WERI-Rb-1 (cell line): ENCODE results near the gene IP6K2.

Experiments used
- DNase-seq: peaks from one replicate; pipeline ENCODE4 v3.0.0-alpha.2; 2020
- H3K27ac ChIP-seq: fragments of 250-450 bp; sonication (Bioruptor Pico); 2 replicates; pipeline ENCODE4 v1.5.1; 2020; ENCODE audit warnings: mild to moderate bottlenecking, moderate library complexity
- H3K27me3 ChIP-seq: fragments of 250-450 bp; sonication (Bioruptor Pico); 2 replicates; pipeline ENCODE4 v1.5.1; 2021; ENCODE audit warnings: mild to moderate bottlenecking, low read depth, moderate library complexity; ENCODE audit not compliant: insufficient read depth, severe bottlenecking
- H3K36me3 ChIP-seq: fragments of 250-450 bp; sonication (Bioruptor Pico); 2 replicates; pipeline ENCODE4 v1.5.1; 2020; ENCODE audit warnings: mild to moderate bottlenecking, moderate library complexity
- H3K4me3 ChIP-seq: 2 replicates; pipeline ENCODE4 v1.5.1; 2011; ENCODE audit warnings: low read depth, mild to moderate bottlenecking, control low read depth, low read length
- H3K9me3 ChIP-seq: fragments of 250-450 bp; sonication (Bioruptor Pico); 2 replicates; pipeline ENCODE4 v1.5.1; 2021; ENCODE audit warnings: mild to moderate bottlenecking, moderate library complexity; ENCODE audit not compliant: severe bottlenecking
- TF ChIP-seq, protein P1 (sequence below): IDR thresholded peaks from 2 replicates; pipeline ENCODE4 v1.5.1; 2011; ENCODE audit warnings: low read depth, mild to moderate bottlenecking, control low read depth, inconsistent platforms, low read length

IP6K2 gene

GRCh38 chr3:48694610-48695392 is 22.2 kb downstream of the IP6K2 start:
- Histone ChIP-seq H3K36me3 (peaks cover 89% of the 10 kb centered on the region), H3K27me3 (no peaks in the 10 kb centered on the region), H3K9me3 (no peaks in the 10 kb centered on the region), H3K4me3 (no peak overlapping the region), H3K27ac (peak overlapping the region; percentile 4; the same call in 1 of the 2 replicates)
- DNase-seq, result no peak
- TF ChIP-seq, protein P1, sequence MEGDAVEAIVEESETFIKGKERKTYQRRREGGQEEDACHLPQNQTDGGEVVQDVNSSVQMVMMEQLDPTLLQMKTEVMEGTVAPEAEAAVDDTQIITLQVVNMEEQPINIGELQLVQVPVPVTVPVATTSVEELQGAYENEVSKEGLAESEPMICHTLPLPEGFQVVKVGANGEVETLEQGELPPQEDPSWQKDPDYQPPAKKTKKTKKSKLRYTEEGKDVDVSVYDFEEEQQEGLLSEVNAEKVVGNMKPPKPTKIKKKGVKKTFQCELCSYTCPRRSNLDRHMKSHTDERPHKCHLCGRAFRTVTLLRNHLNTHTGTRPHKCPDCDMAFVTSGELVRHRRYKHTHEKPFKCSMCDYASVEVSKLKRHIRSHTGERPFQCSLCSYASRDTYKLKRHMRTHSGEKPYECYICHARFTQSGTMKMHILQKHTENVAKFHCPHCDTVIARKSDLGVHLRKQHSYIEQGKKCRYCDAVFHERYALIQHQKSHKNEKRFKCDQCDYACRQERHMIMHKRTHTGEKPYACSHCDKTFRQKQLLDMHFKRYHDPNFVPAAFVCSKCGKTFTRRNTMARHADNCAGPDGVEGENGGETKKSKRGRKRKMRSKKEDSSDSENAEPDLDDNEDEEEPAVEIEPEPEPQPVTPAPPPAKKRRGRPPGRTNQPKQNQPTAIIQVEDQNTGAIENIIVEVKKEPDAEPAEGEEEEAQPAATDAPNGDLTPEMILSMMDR, result no peak

DNA sequence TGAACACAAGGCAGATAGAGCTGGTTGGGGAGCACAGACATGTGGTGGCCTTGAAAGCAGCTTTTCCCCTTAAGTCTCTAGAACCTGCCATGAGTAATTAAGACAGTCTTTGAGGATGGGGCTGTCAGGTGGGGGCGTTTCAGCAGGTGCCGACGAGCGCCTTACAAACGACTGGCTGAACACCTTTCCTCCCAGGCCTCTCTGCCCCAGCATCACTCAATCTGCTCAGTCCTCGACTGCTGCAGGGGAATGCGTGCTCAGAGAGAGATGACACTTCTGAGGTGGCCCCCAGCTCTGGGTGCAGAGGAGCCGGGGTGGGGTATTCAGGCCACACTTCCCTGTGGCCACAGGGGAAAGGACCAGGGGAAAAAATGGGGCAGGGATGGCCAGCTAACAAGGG is 23.2 kb downstream of the IP6K2 start:
- Histone ChIP-seq H3K4me3 (no peak overlapping the region), H3K36me3 (peaks cover 89% of the 10 kb centered on the region), H3K27ac (peak overlapping the region; percentile 54), H3K27me3 (no peaks in the 10 kb centered on the region), H3K9me3 (no peaks in the 10 kb centered on the region)
- TF ChIP-seq, protein P1, result no peak
- peak; percentile 55 for DNase-seq

- TF ChIP-seq, protein P1, result no peak
Observed at GRCh38 chr3:48692551-48692950, 24.5 kb downstream of the IP6K2 start.

DNA sequence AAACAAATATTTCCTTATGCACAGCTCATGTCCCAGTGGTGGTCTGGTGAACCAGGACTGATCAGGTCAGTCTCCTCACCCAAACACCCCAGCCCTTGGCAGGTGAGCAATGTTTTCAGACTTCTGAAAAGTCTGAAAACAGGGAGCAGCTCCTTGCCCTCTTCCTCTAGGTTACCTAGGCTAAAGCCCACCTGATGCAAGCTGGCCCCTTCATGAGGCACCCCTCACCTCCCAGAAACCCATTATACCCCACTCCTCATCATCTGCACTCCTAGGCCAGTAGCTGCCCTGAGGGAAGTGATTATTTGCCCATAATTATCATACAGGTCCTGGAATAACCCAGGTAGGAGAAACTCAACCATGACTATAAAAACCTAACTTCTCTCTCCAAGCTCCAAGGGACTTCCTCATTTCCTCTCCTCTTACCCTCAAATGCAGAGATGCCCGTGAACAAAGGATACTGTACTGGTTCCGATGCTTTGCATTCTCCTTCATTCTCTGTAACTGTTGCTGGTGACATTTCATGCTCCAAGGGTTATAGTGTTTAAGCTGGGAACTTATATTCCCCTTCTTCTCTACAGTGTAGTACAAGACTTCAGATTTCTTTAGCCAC is 26.1 kb downstream of the IP6K2 start:
- DNase-seq, result no peak
- Histone ChIP-seq H3K27me3 (no peaks in the 10 kb centered on the region), H3K9me3 (no peaks in the 10 kb centered on the region), H3K4me3 (no peak overlapping the region), H3K27ac (no peak overlapping the region), H3K36me3 (peaks cover 84% of the 10 kb centered on the region)
- TF ChIP-seq, protein P1, result no peak

More at GRCh38 chr3:48692551-48692950, 24.5 kb downstream of the IP6K2 start:
- no peaks in the 10 kb centered on the region for H3K27me3 ChIP-seq
- no peaks in the 10 kb centered on the region for H3K9me3 ChIP-seq
- H3K4me3 ChIP-seq, result no peak overlapping the region
- DNase-seq, result no peak
- peaks cover 89% of the 10 kb centered on the region for H3K36me3 ChIP-seq
- no peak overlapping the region; the same call in 1 of the 2 replicates for H3K27ac ChIP-seq

DNA sequence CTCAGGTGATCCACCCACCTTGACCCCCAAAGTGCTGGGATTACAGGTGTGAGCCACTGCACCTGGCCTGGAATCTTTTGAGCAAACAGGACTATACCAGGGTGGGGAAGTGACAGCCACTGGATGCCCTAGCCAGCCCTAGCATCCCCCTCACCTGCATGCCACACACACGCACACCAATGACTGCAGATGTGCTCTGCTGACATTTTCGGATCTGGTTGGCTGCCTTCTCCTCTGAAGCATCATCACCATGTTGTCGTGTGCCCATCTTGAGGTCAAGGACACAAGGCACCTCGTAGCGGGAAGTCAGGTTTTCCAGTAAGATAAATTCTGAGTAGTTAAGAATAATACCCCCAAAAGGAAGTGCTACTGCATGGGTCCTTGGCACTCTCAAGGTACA is 27.6 kb downstream of the IP6K2 start:
- TF ChIP-seq, protein P1, result no peak
- Histone ChIP-seq H3K9me3 (no peaks in the 10 kb centered on the region), H3K27me3 (no peaks in the 10 kb centered on the region), H3K36me3 (peaks cover 71% of the 10 kb centered on the region), H3K4me3 (no peak overlapping the region), H3K27ac (no peak overlapping the region)
- no peak for DNase-seq
